ENCODE data around the gene HEXIM1.

- TF ChIP-seq CTCF (IDR thresholded peaks at IDR 0.05): no peak
- no peak for TF ChIP-seq ZFX (IDR thresholded peaks at IDR 0.05; ENCODE audit: borderline replicate concordance)
These were observed 45.4 kb upstream of the HEXIM1 start for GRCh38 chr17:45102856-45103255.

Measured in 22Rv1 (cell line).